Fibroblast of pulmonary artery (primary cell): ENCODE results near the gene AGAP1.

Experiments
- DNase-seq: peaks from one replicate; pipeline ENCODE4 v3.0.0-alpha.2; 2010; ENCODE audit warnings: low read depth
- H3K4me3 ChIP-seq: replicated peaks from 2 replicates; pipeline ENCODE4 v1.5.1; 2011; ENCODE audit warnings: low read depth, mild to moderate bottlenecking, control low read depth, low read length, moderate library complexity
- CTCF ChIP-seq: IDR thresholded peaks from 2 replicates; pipeline ENCODE4 v1.5.1; 2011; ENCODE audit warnings: mild to moderate bottlenecking, control low read depth, low read length, inconsistent platforms; ENCODE audit errors: missing control alignments

The AGAP1 gene

GRCh38 chr2:235931676-235932075 lies 437.8 kb downstream of the AGAP1 start:
- no peak overlapping the region for H3K4me3 ChIP-seq
- no peak for TF ChIP-seq CTCF
- DNase-seq, result no peak

GRCh38 chr2:235934059-235934773 lies 440.4 kb downstream of the AGAP1 start:
- no peak for TF ChIP-seq CTCF
- no peak for DNase-seq
- no peak overlapping the region for H3K4me3 ChIP-seq

- no peak for DNase-seq
- H3K4me3 ChIP-seq, result no peak overlapping the region
- no peak for TF ChIP-seq CTCF
Observed at GRCh38 chr2:235934774-235935484, 441.1 kb downstream of the AGAP1 start.

- no peak for DNase-seq
- TF ChIP-seq CTCF, result no peak
- H3K4me3 ChIP-seq, result no peak overlapping the region
Observed at GRCh38 chr2:235935773-235936172, 441.9 kb downstream of the AGAP1 start.

- H3K4me3 ChIP-seq, result no peak overlapping the region
- peak; percentile 22 for DNase-seq
- peak; percentile 47 for TF ChIP-seq CTCF
Observed at GRCh38 chr2:235936493-235936892, 442.6 kb downstream of the AGAP1 start.

- TF ChIP-seq CTCF, result no peak
- no peak for DNase-seq
- H3K4me3 ChIP-seq, result no peak overlapping the region
Observed at GRCh38 chr2:235937087-235937486, 443.2 kb downstream of the AGAP1 start.
